PC-3 (cell line): ENCODE results near the gene PRKCE. TPM values are rescaled to one million over a fixed set of nuclear protein-coding genes. Genes with fewer than 3 reads are reported as not detected.
A peak's percentile ranks its signal among the peaks of the same experiment; 100 is the strongest.

Experiments used
- ATAC-seq: fragments of 200-7000 bp; cut with Tn5 transposase; 2 replicates; pipeline ENCODE4 v1.9.1; 2020; ENCODE audit warnings: mild to moderate bottlenecking, moderate library complexity
- BruUV-seq: library from RNA; stranded (reverse); fragments of 400-500 nt; replicated peaks from 2 replicates; lab custom pipeline; 2021; lab: Mats Ljungman, UMichigan
- CTCF ChIA-PET: fragments of 300-600 bp; sonication (Branson Sonifier 250); formaldehyde crosslinking; loops from one replicate; lab custom pipeline; 2022; ENCODE audit warnings: antibody characterized with exemption; lab: Charles Lee
- POLR2A ChIA-PET: fragments of 300-600 bp; sonication (Branson Sonifier 250); formaldehyde crosslinking; loops from one replicate; lab custom pipeline; 2022; ENCODE audit warnings: antibody characterized with exemption; ENCODE audit not compliant: unreplicated experiment; lab: Charles Lee
- DNase-seq: peaks from one replicate; pipeline ENCODE4 v3.0.0-alpha.2; 2015
- H2AFZ ChIP-seq: fragments of 300-600 bp; sonication (generic); 2 replicates; pipeline ENCODE4 v1.6.0; 2016; ENCODE audit warnings: antibody characterized with exemption, low read length
- H3F3A ChIP-seq: fragments of 300-600 bp; sonication (generic); one replicate; pipeline ENCODE4 v1.6.0; 2017; ENCODE audit warnings: antibody characterized with exemption, low read length, control low read depth, mild to moderate bottlenecking; ENCODE audit not compliant: unreplicated experiment
- H3K27ac ChIP-seq: fragments of 300-600 bp; sonication (generic); 2 replicates; pipeline ENCODE4 v1.5.1; 2016; ENCODE audit warnings: mild to moderate bottlenecking, low read length
- H3K27me3 ChIP-seq: fragments of 300-600 bp; sonication (generic); 2 replicates; pipeline ENCODE4 v1.6.1; 2016; ENCODE audit warnings: low read length, mixed read lengths
- H3K36me3 ChIP-seq: fragments of 300-600 bp; sonication (generic); 2 replicates; pipeline ENCODE4 v1.6.1; 2016; ENCODE audit warnings: low read depth, mixed run types, low read length, mixed read lengths
- H3K4me1 ChIP-seq: fragments of 300-600 bp; sonication (generic); 2 replicates; pipeline ENCODE4 v1.5.1; 2016; ENCODE audit warnings: low read length; ENCODE audit not compliant: insufficient read depth
- H3K4me2 ChIP-seq: fragments of 300-600 bp; sonication (generic); 2 replicates; pipeline ENCODE4 v1.6.0; 2016; ENCODE audit warnings: low read length
- H3K4me3 ChIP-seq: fragments of 300-600 bp; sonication (generic); 2 replicates; pipeline ENCODE4 v1.5.1; 2016; ENCODE audit warnings: mild to moderate bottlenecking, low read length, mixed read lengths
- H3K79me2 ChIP-seq: fragments of 300-600 bp; sonication (generic); 2 replicates; pipeline ENCODE4 v1.6.1; 2017; ENCODE audit warnings: low read length, mixed read lengths
- H3K9ac ChIP-seq: fragments of 300-600 bp; sonication (generic); 2 replicates; pipeline ENCODE4 v1.6.0; 2016; ENCODE audit warnings: mild to moderate bottlenecking, low read length
- H3K9me2 ChIP-seq: fragments of 300-600 bp; sonication (generic); replicated peaks from 2 replicates; pipeline ENCODE4 v1.6.1; 2016; ENCODE audit warnings: mixed run types, low read length, mixed read lengths
- H3K9me3 ChIP-seq: fragments of 300-600 bp; sonication (generic); 2 replicates; pipeline ENCODE4 v1.6.1; 2016; ENCODE audit warnings: low read length, mixed read lengths
- H4K20me1 ChIP-seq: fragments of 300-600 bp; sonication (generic); 2 replicates; pipeline ENCODE4 v1.6.1; 2016; ENCODE audit warnings: low read length, mixed read lengths
- CTCF ChIP-seq: fragments of 300-600 bp; sonication (generic); conservative IDR thresholded peaks from 2 replicates; pipeline ENCODE4 v1.5.1; 2017; ENCODE audit warnings: antibody characterized with exemption, low read depth, mild to moderate bottlenecking, low read length
- EZH2 ChIP-seq: fragments of 300-600 bp; sonication (generic); IDR thresholded peaks from one replicate; pipeline ENCODE4 v1.6.1; 2017; ENCODE audit warnings: antibody characterized with exemption, mild to moderate bottlenecking, low read length; ENCODE audit not compliant: unreplicated experiment
- EZH2phosphoT487 ChIP-seq: fragments of 300-600 bp; sonication (generic); IDR thresholded peaks from 2 replicates; pipeline ENCODE4 v1.6.1; 2018; ENCODE audit warnings: mild to moderate bottlenecking, antibody characterized with exemption, low read length, borderline replicate concordance
- intact Hi-C: fragments of 100-400 bp; cut with micrococcal nuclease; formaldehyde crosslinking; loops from 2 replicates; pipeline ENCODE4 v1.9.0; 2023
- total RNA-seq: library from RNA; depleted of rRNA; stranded (reverse); fragments of >200 nt; gene quantifications from 2 replicates; pipeline ENCODE4 v1.2.3, GENCODE V29; 2014

The PRKCE gene
- total RNA-seq, 1 experiment from 2014 or later, result 7.0 TPM

GRCh38 chr2:45685260-45685659 is 33.8 kb downstream of the PRKCE start:
- intact Hi-C loops, result loop anchor here (5.0 kb wide), 1 partner anchor 33 kb away; the partner anchor contains the start of gene PRKCE
- Histone ChIP-seq H3K4me1 (peaks cover 23% of the 10 kb centered on the region), H3K9me2 (no peaks in the 10 kb centered on the region), H2AFZ (no peak overlapping the region), H3K4me3 (no peak overlapping the region), H3K79me2 (no peaks in the 10 kb centered on the region), H3K27ac (no peak overlapping the region), H3K36me3 (no peaks in the 10 kb centered on the region), H3K4me2 (no peak overlapping the region), H4K20me1 (no peaks in the 10 kb centered on the region), H3F3A (no peaks in the 10 kb centered on the region), H3K27me3 (no peaks in the 10 kb centered on the region), H3K9ac (no peak overlapping the region), H3K9me3 (no peaks in the 10 kb centered on the region)
- DNase-seq (no peak), ATAC-seq (no peak)
- CTCF ChIA-PET, result interaction anchor here (0.7 kb wide), 1 partner anchor 1393 kb away, joined by 3 read pairs; no protein-coding TSS in a partner anchor
- TF ChIP-seq CTCF (no peak), EZH2phosphoT487 (no peak), EZH2 (no peak)
- POLR2A ChIA-PET, result no interaction called here
- no TSS peak for BruUV-seq

GRCh38 chr2:45687964-45688363 is 36.5 kb downstream of the PRKCE start:
- ChIA-PET POLR2A (no interaction called here), CTCF (no interaction called here)
- no peaks in the 10 kb centered on the region for H3K9me2 ChIP-seq
- H4K20me1 ChIP-seq, result no peaks in the 10 kb centered on the region
- no peaks in the 10 kb centered on the region for H3F3A ChIP-seq
- no peak overlapping the region for H3K27ac ChIP-seq
- H2AFZ ChIP-seq, result no peak overlapping the region
- no peaks in the 10 kb centered on the region for H3K36me3 ChIP-seq
- no peaks in the 10 kb centered on the region for H3K79me2 ChIP-seq
- DNase-seq, result no peak
- no TSS peak for BruUV-seq
- TF ChIP-seq CTCF, result no peak
- no peak for TF ChIP-seq EZH2
- no peak for TF ChIP-seq EZH2phosphoT487
- H3K4me3 ChIP-seq, result no peak overlapping the region
- no peaks in the 10 kb centered on the region for H3K9me3 ChIP-seq
- no peak overlapping the region for H3K4me2 ChIP-seq
- no peak for ATAC-seq
- H3K4me1 ChIP-seq, result 0 out of 2 replicates have a peak, but pooled peaks cover 4% of the 10 kb centered on the region
- no peak overlapping the region for H3K9ac ChIP-seq
- intact Hi-C loops, result loop anchor here (5.0 kb wide), 1 partner anchor 36 kb away; the partner anchor contains the start of gene PRKCE
- no peaks in the 10 kb centered on the region for H3K27me3 ChIP-seq

GRCh38 chr2:45688479-45689298 is 37.2 kb downstream of the PRKCE start:
- no peaks in the 10 kb centered on the region for H4K20me1 ChIP-seq
- CTCF ChIA-PET, result no interaction called here

More at GRCh38 chr2:45688479-45689298, 37.2 kb downstream of the PRKCE start:
- H2AFZ ChIP-seq, result no peak overlapping the region
- H3K27ac ChIP-seq, result no peak overlapping the region
- DNase-seq (no peak), ATAC-seq (peak; percentile 86)
- no peaks in the 10 kb centered on the region for H3K27me3 ChIP-seq
- TF ChIP-seq EZH2phosphoT487, result no peak
- TF ChIP-seq EZH2, result no peak
- TF ChIP-seq CTCF, result no peak
- H3K4me3 ChIP-seq, result no peak overlapping the region
- no peaks in the 10 kb centered on the region for H3K9me2 ChIP-seq
- H3K9ac ChIP-seq, result no peak overlapping the region
- intact Hi-C loops, result loop anchor here (5.0 kb wide), 1 partner anchor 36 kb away; the partner anchor contains the start of gene PRKCE
- H3F3A ChIP-seq, result no peaks in the 10 kb centered on the region
- POLR2A ChIA-PET, result no interaction called here
- no peak overlapping the region for H3K4me2 ChIP-seq
- no peaks in the 10 kb centered on the region for H3K4me1 ChIP-seq
- H3K79me2 ChIP-seq, result no peaks in the 10 kb centered on the region
- BruUV-seq, result no TSS peak
- no peaks in the 10 kb centered on the region for H3K9me3 ChIP-seq
- H3K36me3 ChIP-seq, result no peaks in the 10 kb centered on the region
